Measurements from ENCODE around the gene ZNF512B. TPM values are rescaled to one million over a fixed set of nuclear protein-coding genes. Genes with fewer than 3 reads are reported as not detected.

Gene ZNF512B
- total RNA-seq, 1 experiment from 2014 or later = 10.3 TPM

DNA sequence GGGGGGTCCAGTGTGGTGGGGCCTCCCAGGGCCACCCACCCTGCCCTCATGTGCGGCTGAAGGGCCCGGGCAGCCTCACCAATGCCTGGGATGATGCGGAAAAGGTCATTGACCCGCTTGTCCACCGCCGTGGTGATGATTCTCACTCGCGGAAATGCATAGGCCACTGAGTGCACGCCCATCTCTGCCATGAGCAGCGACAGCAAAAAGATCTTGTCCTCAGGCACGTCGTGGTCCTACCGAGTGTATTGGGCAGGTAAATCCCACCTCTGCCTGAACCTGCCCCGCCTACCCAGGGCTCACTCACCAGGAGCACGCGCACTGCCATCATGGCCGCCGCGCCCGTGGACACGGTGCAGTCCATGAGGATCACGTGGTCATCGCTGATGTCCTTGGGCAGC lies 29.7 kb downstream of the ZNF512B start:
- no peak for ATAC-seq
- H2AFZ ChIP-seq (ENCODE audit: low read depth, low read length, poor library complexity, severe bottlenecking) = no peak overlapping the region
- RAD21 ChIA-PET (ENCODE audit: low non-redundant PET in 1 of 2, low total read pairs in 2 of 2, uncharacterized antibody in 2 of 2, unreplicated experiment in 2 of 2) = no interaction called here
- no peaks in the 10 kb centered on the region for H3K9me3 ChIP-seq (ENCODE audit: control insufficient read depth in 1 of 2, insufficient read depth in 1 of 2, low read depth in 1 of 2, low read length in 2 of 2)
- H3K79me2 ChIP-seq (ENCODE audit: insufficient read depth, low read length) = peaks cover 8% of the 10 kb centered on the region; the same call in 1 of the 2 replicates
- CTCF ChIA-PET = no interaction called here
- peaks cover 3 to 13% of the 10 kb centered on the region in 2 experiments; a peak in 2 of 4 replicates for H3K4me1 ChIP-seq (ENCODE audit: control insufficient read depth in 1 of 2, insufficient read depth in 2 of 2, low read length in 2 of 2)
- POLR2A ChIA-PET = no interaction called here
- no peak for DNase-seq (ENCODE audit: low read depth, low spot score)
- H3K9ac ChIP-seq (ENCODE audit: low read length) = no peak overlapping the region
- TF ChIP-seq, protein P1, sequence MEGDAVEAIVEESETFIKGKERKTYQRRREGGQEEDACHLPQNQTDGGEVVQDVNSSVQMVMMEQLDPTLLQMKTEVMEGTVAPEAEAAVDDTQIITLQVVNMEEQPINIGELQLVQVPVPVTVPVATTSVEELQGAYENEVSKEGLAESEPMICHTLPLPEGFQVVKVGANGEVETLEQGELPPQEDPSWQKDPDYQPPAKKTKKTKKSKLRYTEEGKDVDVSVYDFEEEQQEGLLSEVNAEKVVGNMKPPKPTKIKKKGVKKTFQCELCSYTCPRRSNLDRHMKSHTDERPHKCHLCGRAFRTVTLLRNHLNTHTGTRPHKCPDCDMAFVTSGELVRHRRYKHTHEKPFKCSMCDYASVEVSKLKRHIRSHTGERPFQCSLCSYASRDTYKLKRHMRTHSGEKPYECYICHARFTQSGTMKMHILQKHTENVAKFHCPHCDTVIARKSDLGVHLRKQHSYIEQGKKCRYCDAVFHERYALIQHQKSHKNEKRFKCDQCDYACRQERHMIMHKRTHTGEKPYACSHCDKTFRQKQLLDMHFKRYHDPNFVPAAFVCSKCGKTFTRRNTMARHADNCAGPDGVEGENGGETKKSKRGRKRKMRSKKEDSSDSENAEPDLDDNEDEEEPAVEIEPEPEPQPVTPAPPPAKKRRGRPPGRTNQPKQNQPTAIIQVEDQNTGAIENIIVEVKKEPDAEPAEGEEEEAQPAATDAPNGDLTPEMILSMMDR (IDR thresholded peaks at IDR 0.05 in 2 of 3, conservative IDR thresholded peaks at IDR 0.05 in 1 of 3; ENCODE audit: borderline replicate concordance in 1 of 3, insufficient read depth in 1 of 3, low read depth in 2 of 3, low read length in 2 of 3) = no peak
- TF ChIP-seq EZH2phosphoT487 (IDR thresholded peaks at IDR 0.05; ENCODE audit: borderline replicate concordance) (no peak), CEBPB (IDR thresholded peaks at IDR 0.05; ENCODE audit: low read depth) (no peak), EZH2 (IDR thresholded peaks at IDR 0.05) (no peak), POLR2A (IDR thresholded peaks at IDR 0.05; ENCODE audit: borderline replicate concordance, extremely low read depth, insufficient read depth, insufficient read length) (no peak), CBX3 (IDR thresholded peaks at IDR 0.05; ENCODE audit: low read depth) (no peak), ELF1 (IDR thresholded peaks at IDR 0.05; ENCODE audit: borderline replicate concordance, low read depth) (no peak), ZNF274 (IDR thresholded peaks at IDR 0.05; ENCODE audit: low read depth, low read length) (no peak), FOSL1 (IDR thresholded peaks at IDR 0.05; ENCODE audit: low read depth) (no peak), ZFX (IDR thresholded peaks at IDR 0.05) (no peak)
- TF ChIP-seq, protein P2, sequence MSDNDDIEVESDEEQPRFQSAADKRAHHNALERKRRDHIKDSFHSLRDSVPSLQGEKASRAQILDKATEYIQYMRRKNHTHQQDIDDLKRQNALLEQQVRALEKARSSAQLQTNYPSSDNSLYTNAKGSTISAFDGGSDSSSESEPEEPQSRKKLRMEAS (IDR thresholded peaks at IDR 0.05) = no peak
- no peak overlapping the region for H3K27ac ChIP-seq (ENCODE audit: low read depth, low read length)
- no peaks in the 10 kb centered on the region for H3K27me3 ChIP-seq (ENCODE audit: insufficient read depth, low read length)
- no peak overlapping the region for H3K4me3 ChIP-seq (replicated peaks in 1 of 2; ENCODE audit: low read depth in 1 of 2, low read length in 2 of 2)
- H3K4me2 ChIP-seq (ENCODE audit: low read length) = no peak overlapping the region
- peaks cover 13 to 41% of the 10 kb centered on the region in 2 experiments; a peak in 3 of 4 replicates for H3K36me3 ChIP-seq (ENCODE audit: control insufficient read depth in 1 of 2, insufficient read depth in 2 of 2, low read length in 2 of 2)
- TSS peak; percentile 62 for BruUV-seq (replicated peaks)
- intact Hi-C loops (cut with micrococcal nuclease) = no loop called here
- H3K9me2 ChIP-seq (ENCODE audit: insufficient read depth) = no peaks in the 10 kb centered on the region
- H4K20me1 ChIP-seq (ENCODE audit: insufficient read depth) = no peaks in the 10 kb centered on the region

All from HCT116 (cell line).